GM12878 (cell line): ENCODE data around the gene DENND6B.

ENCODE experiments used
- CREB1 ChIP-seq: IDR thresholded peaks from 2 replicates; pipeline ENCODE4 v1.6.1; 2012; ENCODE audit warnings: low read depth, mild to moderate bottlenecking, inconsistent platforms
- CTCF ChIP-seq, 3 experiments: IDR thresholded peaks in 2 of 3; conservative IDR thresholded peaks in 1 of 3; 2 replicates each; pipeline ENCODE4 v1.5.1; 2011; ENCODE audit warnings: low read depth in 3 of 3, low read length in 3 of 3, mild to moderate bottlenecking in 3 of 3, control low read depth in 2 of 3, moderate library complexity in 2 of 3, inconsistent platforms in 1 of 3, mixed read lengths in 1 of 3; ENCODE audit not compliant: control insufficient read depth in 2 of 3, insufficient read depth in 1 of 3; ENCODE audit errors: extremely low read depth in 1 of 3
- EZH2 ChIP-seq: IDR thresholded peaks from 2 replicates; pipeline ENCODE4 v1.6.1; 2012; ENCODE audit warnings: low read depth, mild to moderate bottlenecking, control low read depth, inconsistent platforms, low read length, borderline replicate concordance; ENCODE audit not compliant: control insufficient read depth
- IRF3 ChIP-seq: fragments of 450-650 bp; IDR thresholded peaks from 2 replicates; pipeline ENCODE4 v1.6.1; 2014; ENCODE audit warnings: mild to moderate bottlenecking
- POLR2A ChIP-seq: IDR thresholded peaks from 2 replicates; pipeline ENCODE4 v1.6.1; 2011; ENCODE audit warnings: low read depth, mild to moderate bottlenecking, low read length
- PRDM15 ChIP-seq: fragments of 450-650 bp; formaldehyde crosslinking; IDR thresholded peaks from 2 replicates; pipeline ENCODE4 v1.4.0; 2020; ENCODE audit warnings: mild to moderate bottlenecking, moderate library complexity
- SMAD1 ChIP-seq: fragments of 450-650 bp; IDR thresholded peaks from 2 replicates; pipeline ENCODE4 v1.6.1; 2018; ENCODE audit warnings: mild to moderate bottlenecking, low read depth; ENCODE audit not compliant: partially characterized antibody
- TAF1 ChIP-seq: IDR thresholded peaks from 2 replicates; pipeline ENCODE4 v1.6.1; 2011; ENCODE audit warnings: mild to moderate bottlenecking, low read depth, low read length, borderline replicate concordance

GRCh38 chr22:50326225-50326955, 422 bp downstream of the DENND6B start:
- no peak for TF ChIP-seq POLR2A
- no peak for TF ChIP-seq IRF3
- TF ChIP-seq CTCF (IDR thresholded peaks at IDR 0.05 in 2 of 3, conservative IDR thresholded peaks at IDR 0.05 in 1 of 3; ENCODE audit: control insufficient read depth in 2 of 3, extremely low read depth in 1 of 3, insufficient read depth in 1 of 3, low read depth in 3 of 3, low read length in 3 of 3) = no peak
- TF ChIP-seq PRDM15 (CRISPR knock-in tag) = no peak
- TF ChIP-seq TAF1 = no peak
- TF ChIP-seq CREB1 = no peak
- TF ChIP-seq EZH2 = no peak
- TF ChIP-seq SMAD1 = no peak
